Measurements from ENCODE around the gene ELF1. TPM values are rescaled to one million over a fixed set of nuclear protein-coding genes. Genes with fewer than 3 reads are reported as not detected.
"Not testable (repeated sequence)": the region's sequence is repeated elsewhere in the genome, so short reads cannot be mapped to it uniquely, and the experiment has no call there.

The ELF1 gene
- total RNA-seq, 1 donor from 2014 or later: 95.5 TPM

- no peak for DNase-seq
These were observed 87.4 kb downstream of the ELF1 start for GRCh38 chr13:40931719-40932118.

GRCh38 chr13:40929883-40930282, 89.2 kb downstream of the ELF1 start:
- not testable (repeated sequence) for DNase-seq

GRCh38 chr13:40928980-40929379, 90.1 kb downstream of the ELF1 start:
- no peak for DNase-seq

GRCh38 chr13:40927929-40928328, 91.2 kb downstream of the ELF1 start:
- DNase-seq: no peak

GRCh38 chr13:40923867-40924266, 95.2 kb downstream of the ELF1 start:
- DNase-seq: no peak

- no peak for DNase-seq
These were observed 96.6 kb downstream of the ELF1 start for GRCh38 chr13:40922437-40923040.

- DNase-seq: peak; percentile 6
These were observed 98.3 kb downstream of the ELF1 start for GRCh38 chr13:40920826-40921225.

- not testable (repeated sequence) for DNase-seq
These were observed 99.2 kb downstream of the ELF1 start for GRCh38 chr13:40919901-40920300.

- DNase-seq: no peak
These were observed 102.7 kb downstream of the ELF1 start for GRCh38 chr13:40916207-40916998.

GRCh38 chr13:40914863-40915262, 104.3 kb downstream of the ELF1 start:
- not testable (repeated sequence) for DNase-seq

- DNase-seq: no peak
These were observed 107.8 kb downstream of the ELF1 start for GRCh38 chr13:40911341-40911740.

GRCh38 chr13:40910324-40911050, 108.6 kb downstream of the ELF1 start:
- no peak for DNase-seq

- DNase-seq: not testable (repeated sequence)
These were observed 109.4 kb downstream of the ELF1 start for GRCh38 chr13:40909541-40910200.

GRCh38 chr13:40908546-40908945, 110.6 kb downstream of the ELF1 start:
- no peak for DNase-seq

- DNase-seq: not testable (repeated sequence)
These were observed 118.1 kb downstream of the ELF1 start for GRCh38 chr13:40901032-40901431.

- DNase-seq: not testable (repeated sequence)
These were observed 118.5 kb downstream of the ELF1 start for GRCh38 chr13:40900568-40900967.

- peak; percentile 7 for DNase-seq
These were observed 122.1 kb downstream of the ELF1 start for GRCh38 chr13:40897053-40897452.

- DNase-seq: no peak
These were observed 123.6 kb downstream of the ELF1 start for GRCh38 chr13:40895227-40896184.

GRCh38 chr13:40893573-40893972, 125.5 kb downstream of the ELF1 start:
- not testable (repeated sequence) for DNase-seq

- no peak for DNase-seq
These were observed 133.1 kb downstream of the ELF1 start for GRCh38 chr13:40886017-40886416.

- not testable (repeated sequence) for DNase-seq
These were observed 134.9 kb downstream of the ELF1 start for GRCh38 chr13:40884175-40884574.

All from dermis blood vessel endothelial cell (primary cell).